AG09319 (cell line): ENCODE measurements around the gene CCR1.

Experiments
- DNase-seq: peaks from one replicate; pipeline ENCODE4 v3.0.0-alpha.2; 2010; ENCODE audit warnings: low read depth; ENCODE audit errors: extremely low read depth
- TF ChIP-seq, protein P1 (sequence below): IDR thresholded peaks from 2 replicates; pipeline ENCODE4 v1.5.1; 2011; ENCODE audit warnings: low read depth, mild to moderate bottlenecking, inconsistent platforms, low read length, moderate library complexity

Gene CCR1

DNA sequence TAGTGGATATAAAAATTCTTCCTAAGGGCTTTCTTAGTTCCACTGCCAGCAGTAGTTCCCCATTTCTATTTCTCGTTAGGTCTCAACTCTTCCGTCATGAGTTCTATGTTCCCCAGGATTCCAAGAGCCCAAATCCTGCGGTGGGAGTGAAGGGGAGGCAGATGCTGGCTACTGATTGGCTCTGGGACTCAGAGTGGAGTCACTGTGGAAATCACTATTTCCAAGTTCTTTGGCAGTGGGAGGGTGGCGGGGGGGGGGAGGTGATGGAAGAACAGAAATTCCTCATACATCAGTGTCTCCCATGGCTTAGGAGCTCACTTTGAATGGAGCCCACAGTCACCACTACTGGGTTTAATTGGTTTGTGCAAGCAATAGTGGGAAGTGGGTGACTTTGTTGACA, 5.6 kb downstream of the CCR1 start:
- DNase-seq = no peak
- TF ChIP-seq, protein P1, sequence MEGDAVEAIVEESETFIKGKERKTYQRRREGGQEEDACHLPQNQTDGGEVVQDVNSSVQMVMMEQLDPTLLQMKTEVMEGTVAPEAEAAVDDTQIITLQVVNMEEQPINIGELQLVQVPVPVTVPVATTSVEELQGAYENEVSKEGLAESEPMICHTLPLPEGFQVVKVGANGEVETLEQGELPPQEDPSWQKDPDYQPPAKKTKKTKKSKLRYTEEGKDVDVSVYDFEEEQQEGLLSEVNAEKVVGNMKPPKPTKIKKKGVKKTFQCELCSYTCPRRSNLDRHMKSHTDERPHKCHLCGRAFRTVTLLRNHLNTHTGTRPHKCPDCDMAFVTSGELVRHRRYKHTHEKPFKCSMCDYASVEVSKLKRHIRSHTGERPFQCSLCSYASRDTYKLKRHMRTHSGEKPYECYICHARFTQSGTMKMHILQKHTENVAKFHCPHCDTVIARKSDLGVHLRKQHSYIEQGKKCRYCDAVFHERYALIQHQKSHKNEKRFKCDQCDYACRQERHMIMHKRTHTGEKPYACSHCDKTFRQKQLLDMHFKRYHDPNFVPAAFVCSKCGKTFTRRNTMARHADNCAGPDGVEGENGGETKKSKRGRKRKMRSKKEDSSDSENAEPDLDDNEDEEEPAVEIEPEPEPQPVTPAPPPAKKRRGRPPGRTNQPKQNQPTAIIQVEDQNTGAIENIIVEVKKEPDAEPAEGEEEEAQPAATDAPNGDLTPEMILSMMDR = no peak

DNA sequence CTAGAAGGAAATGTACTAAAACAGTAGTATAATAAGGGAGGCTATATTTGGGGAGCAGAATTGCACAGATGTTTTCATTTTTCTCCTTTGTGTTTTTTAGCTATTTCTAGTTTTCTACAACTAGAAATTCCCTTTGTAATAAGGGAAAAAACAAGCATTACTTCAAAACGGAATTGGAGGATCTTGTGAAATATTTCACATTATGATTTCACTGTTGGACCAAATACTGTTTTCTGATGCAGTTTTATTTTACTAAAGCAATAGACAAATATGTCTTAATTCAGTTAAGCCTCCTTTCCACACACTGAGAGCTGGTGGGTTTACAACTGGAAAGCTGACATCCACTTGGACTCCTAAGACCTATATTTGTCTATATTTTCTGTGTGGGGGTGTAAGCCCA, 7.3 kb downstream of the CCR1 start:
- no peak for DNase-seq
- TF ChIP-seq, protein P1 = no peak

DNA sequence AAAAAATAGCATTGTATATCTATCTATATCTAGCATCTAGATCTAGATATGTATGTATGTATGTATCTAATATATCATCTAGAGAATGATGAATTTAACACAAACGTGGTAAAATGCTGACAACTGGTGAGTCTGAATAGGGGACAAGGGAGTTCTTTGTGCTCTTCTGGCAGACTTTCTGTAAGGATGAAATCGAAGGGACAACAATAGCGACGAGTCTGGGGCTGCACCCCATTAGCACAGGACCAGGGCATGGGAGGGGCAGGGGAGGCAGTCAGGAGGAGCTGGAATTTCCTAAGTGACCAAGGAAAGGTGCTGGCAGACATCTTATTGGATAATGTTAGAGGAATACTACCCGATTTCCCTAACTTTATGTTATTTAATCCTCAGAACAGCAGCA, 7.9 kb downstream of the CCR1 start:
- DNase-seq = no peak
- TF ChIP-seq, protein P1 = no peak

DNA sequence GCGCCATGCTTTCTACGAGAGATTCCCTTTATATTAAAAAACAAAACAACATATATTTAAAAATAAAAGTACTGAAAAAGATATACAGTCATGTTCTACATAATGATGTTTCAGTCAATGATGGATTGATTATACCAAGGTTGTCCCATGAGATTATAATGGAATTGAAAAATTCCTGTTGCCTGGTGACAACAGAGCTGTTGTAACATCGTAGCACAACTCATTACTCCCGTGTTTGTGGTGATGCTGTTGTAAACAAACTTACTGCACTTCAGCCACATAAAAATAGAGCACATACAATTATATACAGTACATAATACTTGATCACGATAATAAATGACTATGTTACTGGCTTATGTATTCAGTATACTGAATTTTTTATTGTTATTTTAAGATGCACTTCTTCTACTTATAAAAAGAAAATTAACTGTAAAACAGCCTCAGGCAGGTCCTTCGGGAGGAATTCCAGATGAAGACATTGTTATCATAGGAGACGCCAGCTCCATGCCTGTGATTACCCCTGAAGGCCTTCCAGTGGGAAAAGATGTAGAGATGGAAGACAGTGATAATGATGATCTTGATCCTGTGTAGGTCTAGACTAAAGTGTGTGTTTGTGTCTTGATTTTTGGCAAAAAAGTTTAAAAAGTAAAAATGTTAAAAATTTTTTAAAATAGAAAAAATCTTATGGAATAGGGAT, 11.7 kb downstream of the CCR1 start:
- no peak for DNase-seq

DNA sequence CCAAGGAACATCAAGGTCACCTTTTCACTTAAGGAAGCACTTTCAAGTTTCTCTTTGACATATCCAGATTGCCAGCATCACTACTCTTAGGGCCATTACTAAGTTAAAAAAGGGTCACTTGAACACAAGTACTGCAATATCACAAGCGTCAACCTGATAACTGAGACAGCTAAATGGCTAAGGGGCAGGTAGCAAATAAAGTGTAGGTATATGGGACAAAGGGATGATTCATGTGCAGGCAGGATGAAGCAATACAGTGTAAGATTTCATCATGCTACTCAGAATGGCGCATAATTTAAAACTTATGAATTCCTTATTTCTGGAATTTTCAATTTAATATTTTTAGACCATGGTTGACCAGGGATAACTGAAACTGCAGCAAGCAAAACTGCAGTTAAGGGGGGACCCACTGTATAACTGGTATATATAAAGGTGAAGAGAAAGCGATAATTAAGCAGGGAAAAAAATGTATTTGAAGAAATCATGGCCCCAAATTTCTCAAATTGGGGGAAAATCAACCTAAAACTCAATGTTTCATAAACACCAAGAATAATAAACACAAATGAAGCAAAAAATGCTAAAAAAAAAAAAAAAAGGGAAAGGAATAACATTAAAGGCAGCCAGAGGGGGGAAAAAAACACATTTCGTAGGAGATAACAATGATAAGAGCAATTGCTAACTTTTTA, 13.1 kb downstream of the CCR1 start:
- no peak for DNase-seq
- TF ChIP-seq, protein P1 = no peak

More for the DNA sequence above, 11.7 kb downstream of the CCR1 start:
- TF ChIP-seq, protein P1 = no peak

DNA sequence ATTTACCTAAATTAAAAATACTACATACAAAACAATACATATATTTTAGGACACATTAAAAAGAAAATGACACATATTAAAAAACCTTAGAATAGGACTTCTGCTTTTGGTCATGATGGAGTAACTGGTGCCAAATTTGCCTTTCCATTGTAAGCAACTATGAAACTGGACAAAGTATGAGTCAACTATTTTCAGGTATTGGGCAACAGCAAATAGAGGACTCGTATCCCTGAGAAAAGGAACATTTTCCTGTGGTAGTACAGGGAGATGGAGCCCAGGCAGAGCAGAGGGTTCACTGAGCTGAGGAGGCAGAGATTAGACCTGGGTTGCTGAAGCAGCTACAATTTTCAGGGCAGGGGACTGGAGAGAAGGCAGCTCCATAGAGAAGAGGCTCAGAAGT, 14.7 kb downstream of the CCR1 start:
- TF ChIP-seq, protein P1 = no peak
- DNase-seq = no peak

DNA sequence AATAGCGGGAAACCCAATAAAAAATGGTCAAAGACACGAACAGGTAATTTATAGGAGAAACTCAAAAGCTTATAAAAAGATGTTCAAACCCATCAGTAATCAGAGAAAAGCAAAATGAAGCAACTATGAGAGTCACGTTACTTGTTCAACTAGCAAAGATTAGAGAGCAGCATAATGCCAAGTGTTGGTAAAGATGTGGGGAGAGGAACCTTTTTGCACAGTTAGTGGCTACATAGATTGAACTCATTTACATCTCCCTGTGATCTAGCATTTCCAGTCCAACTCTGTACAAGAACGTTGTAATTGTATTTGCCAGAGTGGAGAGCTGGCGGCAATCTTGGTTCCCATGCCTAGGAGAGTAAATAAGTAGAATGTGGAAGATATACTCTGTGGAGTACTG, 15.2 kb downstream of the CCR1 start:
- no peak for DNase-seq
- TF ChIP-seq, protein P1 = no peak
